PC-3 (cell line): ENCODE results near the gene MPG. TPM values are rescaled to one million over a fixed set of nuclear protein-coding genes. Genes with fewer than 3 reads are reported as not detected.
"Not testable (repeated sequence)": the region's sequence is repeated elsewhere in the genome, so short reads cannot be mapped to it uniquely, and the experiment has no call there.

Experiments used
- ATAC-seq: fragments of 200-7000 bp; cut with Tn5 transposase; 2 replicates; pipeline ENCODE4 v1.9.1; 2020; ENCODE audit warnings: mild to moderate bottlenecking, moderate library complexity
- BruUV-seq: library from RNA; stranded (reverse); fragments of 400-500 nt; replicated peaks from 2 replicates; lab custom pipeline; 2021; lab: Mats Ljungman, UMichigan
- CTCF ChIA-PET: fragments of 300-600 bp; sonication (Branson Sonifier 250); formaldehyde crosslinking; loops from one replicate; lab custom pipeline; 2022; ENCODE audit warnings: antibody characterized with exemption; lab: Charles Lee
- POLR2A ChIA-PET: fragments of 300-600 bp; sonication (Branson Sonifier 250); formaldehyde crosslinking; loops from one replicate; lab custom pipeline; 2022; ENCODE audit warnings: antibody characterized with exemption; ENCODE audit not compliant: unreplicated experiment; lab: Charles Lee
- DNase-seq: peaks from one replicate; pipeline ENCODE4 v3.0.0-alpha.2; 2015
- H2AFZ ChIP-seq: fragments of 300-600 bp; sonication (generic); 2 replicates; pipeline ENCODE4 v1.6.0; 2016; ENCODE audit warnings: antibody characterized with exemption, low read length
- H3F3A ChIP-seq: fragments of 300-600 bp; sonication (generic); one replicate; pipeline ENCODE4 v1.6.0; 2017; ENCODE audit warnings: antibody characterized with exemption, low read length, control low read depth, mild to moderate bottlenecking; ENCODE audit not compliant: unreplicated experiment
- H3K27ac ChIP-seq: fragments of 300-600 bp; sonication (generic); 2 replicates; pipeline ENCODE4 v1.5.1; 2016; ENCODE audit warnings: mild to moderate bottlenecking, low read length
- H3K27me3 ChIP-seq: fragments of 300-600 bp; sonication (generic); 2 replicates; pipeline ENCODE4 v1.6.1; 2016; ENCODE audit warnings: low read length, mixed read lengths
- H3K36me3 ChIP-seq: fragments of 300-600 bp; sonication (generic); 2 replicates; pipeline ENCODE4 v1.6.1; 2016; ENCODE audit warnings: low read depth, mixed run types, low read length, mixed read lengths
- H3K4me1 ChIP-seq: fragments of 300-600 bp; sonication (generic); 2 replicates; pipeline ENCODE4 v1.5.1; 2016; ENCODE audit warnings: low read length; ENCODE audit not compliant: insufficient read depth
- H3K4me2 ChIP-seq: fragments of 300-600 bp; sonication (generic); 2 replicates; pipeline ENCODE4 v1.6.0; 2016; ENCODE audit warnings: low read length
- H3K4me3 ChIP-seq: fragments of 300-600 bp; sonication (generic); 2 replicates; pipeline ENCODE4 v1.5.1; 2016; ENCODE audit warnings: mild to moderate bottlenecking, low read length, mixed read lengths
- H3K79me2 ChIP-seq: fragments of 300-600 bp; sonication (generic); 2 replicates; pipeline ENCODE4 v1.6.1; 2017; ENCODE audit warnings: low read length, mixed read lengths
- H3K9ac ChIP-seq: fragments of 300-600 bp; sonication (generic); 2 replicates; pipeline ENCODE4 v1.6.0; 2016; ENCODE audit warnings: mild to moderate bottlenecking, low read length
- H3K9me2 ChIP-seq: fragments of 300-600 bp; sonication (generic); replicated peaks from 2 replicates; pipeline ENCODE4 v1.6.1; 2016; ENCODE audit warnings: mixed run types, low read length, mixed read lengths
- H3K9me3 ChIP-seq: fragments of 300-600 bp; sonication (generic); 2 replicates; pipeline ENCODE4 v1.6.1; 2016; ENCODE audit warnings: low read length, mixed read lengths
- H4K20me1 ChIP-seq: fragments of 300-600 bp; sonication (generic); 2 replicates; pipeline ENCODE4 v1.6.1; 2016; ENCODE audit warnings: low read length, mixed read lengths
- EZH2 ChIP-seq: fragments of 300-600 bp; sonication (generic); IDR thresholded peaks from one replicate; pipeline ENCODE4 v1.6.1; 2017; ENCODE audit warnings: antibody characterized with exemption, mild to moderate bottlenecking, low read length; ENCODE audit not compliant: unreplicated experiment
- EZH2phosphoT487 ChIP-seq: fragments of 300-600 bp; sonication (generic); IDR thresholded peaks from 2 replicates; pipeline ENCODE4 v1.6.1; 2018; ENCODE audit warnings: mild to moderate bottlenecking, antibody characterized with exemption, low read length, borderline replicate concordance
- intact Hi-C: fragments of 100-400 bp; cut with micrococcal nuclease; formaldehyde crosslinking; loops from 2 replicates; pipeline ENCODE4 v1.9.0; 2023
- total RNA-seq: library from RNA; depleted of rRNA; stranded (reverse); fragments of >200 nt; gene quantifications from 2 replicates; pipeline ENCODE4 v1.2.3, GENCODE V29; 2014
- TF ChIP-seq, protein P1 (sequence below): fragments of 300-600 bp; sonication (generic); conservative IDR thresholded peaks from 2 replicates; pipeline ENCODE4 v1.5.1; 2017; ENCODE audit warnings: antibody characterized with exemption, low read depth, mild to moderate bottlenecking, low read length

Gene MPG
- total RNA-seq, 1 experiment from 2014 or later: 147 TPM

DNA sequence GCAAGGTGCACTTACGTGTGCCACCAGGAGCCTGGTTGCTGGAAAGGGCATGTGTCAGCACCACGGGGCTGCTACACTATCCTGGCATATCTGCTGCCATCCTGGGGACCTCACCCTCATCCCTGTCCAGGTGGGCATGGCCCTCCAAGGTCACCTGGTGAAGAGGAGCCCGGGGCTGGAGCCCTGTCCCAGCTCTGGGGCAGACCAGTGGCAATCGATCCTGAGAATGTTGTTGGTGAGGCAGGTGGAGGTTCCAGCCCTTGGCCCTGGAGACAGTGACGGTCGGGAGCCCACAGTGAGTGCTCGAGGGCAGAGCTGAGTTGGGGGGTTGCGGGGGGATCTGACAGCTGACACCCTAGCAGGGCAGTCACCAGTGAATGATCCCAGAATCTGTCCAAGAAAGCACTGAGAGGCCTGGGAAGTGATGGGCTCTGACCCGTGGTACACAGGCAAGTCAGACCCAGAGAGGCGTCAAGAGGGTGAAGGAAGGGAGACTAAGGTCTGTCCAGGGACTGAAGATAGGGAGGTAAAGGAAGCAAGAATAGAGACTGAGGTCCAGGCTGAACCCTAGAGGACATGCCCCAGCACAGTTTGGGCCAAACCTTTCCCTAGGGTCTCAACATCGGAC lies 42.2 kb upstream of the MPG start:
- Histone ChIP-seq H4K20me1 (no peaks in the 10 kb centered on the region), H3K4me1 (peaks cover 5% of the 10 kb centered on the region; the same call in 1 of the 2 replicates), H3K27me3 (no peaks in the 10 kb centered on the region), H2AFZ (no peak overlapping the region), H3K9ac (no peak overlapping the region), H3K4me3 (no peak overlapping the region), H3K9me2 (no peaks in the 10 kb centered on the region), H3F3A (no peaks in the 10 kb centered on the region), H3K27ac (no peak overlapping the region), H3K9me3 (no peaks in the 10 kb centered on the region), H3K79me2 (no peaks in the 10 kb centered on the region), H3K4me2 (no peak overlapping the region), H3K36me3 (no peaks in the 10 kb centered on the region)
- CTCF ChIA-PET: no interaction called here
- ATAC-seq (no peak), DNase-seq (no peak)
- TF ChIP-seq EZH2phosphoT487 (no peak), EZH2 (no peak)
- TF ChIP-seq, protein P1, sequence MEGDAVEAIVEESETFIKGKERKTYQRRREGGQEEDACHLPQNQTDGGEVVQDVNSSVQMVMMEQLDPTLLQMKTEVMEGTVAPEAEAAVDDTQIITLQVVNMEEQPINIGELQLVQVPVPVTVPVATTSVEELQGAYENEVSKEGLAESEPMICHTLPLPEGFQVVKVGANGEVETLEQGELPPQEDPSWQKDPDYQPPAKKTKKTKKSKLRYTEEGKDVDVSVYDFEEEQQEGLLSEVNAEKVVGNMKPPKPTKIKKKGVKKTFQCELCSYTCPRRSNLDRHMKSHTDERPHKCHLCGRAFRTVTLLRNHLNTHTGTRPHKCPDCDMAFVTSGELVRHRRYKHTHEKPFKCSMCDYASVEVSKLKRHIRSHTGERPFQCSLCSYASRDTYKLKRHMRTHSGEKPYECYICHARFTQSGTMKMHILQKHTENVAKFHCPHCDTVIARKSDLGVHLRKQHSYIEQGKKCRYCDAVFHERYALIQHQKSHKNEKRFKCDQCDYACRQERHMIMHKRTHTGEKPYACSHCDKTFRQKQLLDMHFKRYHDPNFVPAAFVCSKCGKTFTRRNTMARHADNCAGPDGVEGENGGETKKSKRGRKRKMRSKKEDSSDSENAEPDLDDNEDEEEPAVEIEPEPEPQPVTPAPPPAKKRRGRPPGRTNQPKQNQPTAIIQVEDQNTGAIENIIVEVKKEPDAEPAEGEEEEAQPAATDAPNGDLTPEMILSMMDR: no peak
- BruUV-seq: no TSS peak
- intact Hi-C loops: no loop called here
- POLR2A ChIA-PET: no interaction called here

DNA sequence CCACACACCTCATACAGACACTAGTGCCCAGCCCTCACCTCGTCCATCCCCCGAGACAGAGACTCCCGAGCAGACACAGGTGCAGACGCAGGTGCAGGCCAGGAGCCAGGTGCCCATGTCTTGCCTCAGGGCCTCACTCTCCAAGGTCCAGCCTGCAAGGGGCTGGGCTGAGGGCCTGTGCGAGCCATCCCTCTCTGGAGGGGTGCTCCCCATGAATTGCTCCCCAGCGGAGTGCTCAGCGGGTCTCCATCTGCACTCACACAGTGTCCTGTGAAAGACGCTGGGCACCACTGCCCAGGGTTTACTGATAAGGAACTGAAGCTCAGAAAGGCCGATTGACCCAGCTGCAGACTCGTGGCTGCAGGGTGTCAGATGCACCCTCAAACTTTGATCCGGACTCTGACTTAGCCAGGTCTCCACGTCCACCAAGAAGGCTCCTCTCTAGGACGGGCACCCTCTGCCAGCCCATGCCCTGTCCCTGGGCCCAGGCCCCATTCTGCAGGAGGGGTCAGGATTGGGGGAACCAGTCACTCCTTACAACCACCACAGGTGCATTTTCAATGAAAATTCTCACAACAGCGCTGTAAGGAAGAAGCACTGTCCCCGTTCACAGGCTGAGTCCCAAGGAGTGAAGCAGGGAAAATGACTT lies 41.6 kb upstream of the MPG start:
- Histone ChIP-seq H3K4me1 (peaks cover 5% of the 10 kb centered on the region; the same call in 1 of the 2 replicates), H3K36me3 (no peaks in the 10 kb centered on the region), H3K9me2 (no peaks in the 10 kb centered on the region), H3K27ac (no peak overlapping the region), H3F3A (no peaks in the 10 kb centered on the region), H4K20me1 (no peaks in the 10 kb centered on the region), H3K79me2 (no peaks in the 10 kb centered on the region), H3K4me2 (no peak overlapping the region), H3K9ac (no peak overlapping the region), H3K4me3 (no peak overlapping the region), H3K9me3 (no peaks in the 10 kb centered on the region), H2AFZ (no peak overlapping the region), H3K27me3 (no peaks in the 10 kb centered on the region)
- intact Hi-C loops: no loop called here
- TF ChIP-seq, protein P1: no peak
- TF ChIP-seq EZH2phosphoT487: no peak
- TF ChIP-seq EZH2: no peak
- ATAC-seq (no peak), DNase-seq (no peak)
- no TSS peak for BruUV-seq
- ChIA-PET CTCF (no interaction called here), POLR2A (no interaction called here)

DNA sequence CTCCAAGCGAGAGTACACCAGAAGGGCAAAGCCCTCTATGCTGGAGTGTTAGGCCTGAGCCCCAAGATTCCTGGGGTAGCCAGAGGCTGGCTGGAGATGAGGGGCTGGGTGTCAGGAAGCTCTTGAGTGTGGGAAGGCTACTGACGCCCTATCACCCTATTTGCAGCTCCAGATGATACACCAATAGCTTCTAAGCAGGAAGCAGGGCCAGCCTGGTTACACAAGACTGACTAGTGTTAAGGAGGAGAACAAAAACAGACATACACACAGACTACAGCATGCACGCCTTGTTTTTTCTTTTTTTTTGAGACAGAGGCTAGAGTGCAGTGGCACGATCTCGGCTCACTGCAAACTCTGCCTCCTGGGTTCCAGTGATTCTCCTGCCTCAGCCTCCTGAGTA lies 40.5 kb upstream of the MPG start:
- Histone ChIP-seq H4K20me1 (no peaks in the 10 kb centered on the region), H3F3A (no peaks in the 10 kb centered on the region), H3K9me2 (no peaks in the 10 kb centered on the region), H3K9me3 (no peaks in the 10 kb centered on the region), H3K4me3 (no peak overlapping the region), H3K36me3 (no peaks in the 10 kb centered on the region; the same call in 1 of the 2 replicates), H3K79me2 (no peaks in the 10 kb centered on the region), H3K27me3 (no peaks in the 10 kb centered on the region), H3K4me1 (peaks cover 5% of the 10 kb centered on the region; the same call in 1 of the 2 replicates), H3K4me2 (no peak overlapping the region), H3K27ac (no peak overlapping the region), H3K9ac (no peak overlapping the region), H2AFZ (no peak overlapping the region)
- no peak for TF ChIP-seq EZH2phosphoT487
- TF ChIP-seq EZH2: no peak
- TF ChIP-seq, protein P1: no peak
- DNase-seq: no peak
- POLR2A ChIA-PET: no interaction called here
- intact Hi-C loops: no loop called here
- CTCF ChIA-PET: no interaction called here
- ATAC-seq: no peak
- BruUV-seq: no TSS peak

DNA sequence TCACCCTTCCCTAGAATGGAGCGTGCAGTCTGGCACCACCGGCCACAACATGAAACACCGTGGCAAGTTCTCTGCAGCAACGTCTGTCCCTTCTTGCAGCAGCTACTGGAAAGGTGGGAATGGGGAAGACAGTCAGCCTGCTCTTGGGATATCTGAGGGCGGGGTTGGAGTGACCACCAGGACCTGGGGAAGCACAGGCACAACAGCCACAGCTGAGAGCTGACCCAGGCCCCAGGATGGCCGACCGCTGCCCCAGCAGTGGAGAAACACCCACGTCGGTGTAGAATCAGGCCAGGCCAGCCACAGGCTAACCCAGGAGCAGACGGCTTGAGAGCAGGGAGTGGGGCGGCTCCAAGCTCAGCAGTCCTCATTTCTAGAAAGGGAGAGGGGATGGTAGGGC lies 39.8 kb upstream of the MPG start:
- H3K9ac ChIP-seq, H3K27me3 ChIP-seq, H3F3A ChIP-seq, H3K4me2 ChIP-seq, H3K9me2 ChIP-seq, H3K79me2 ChIP-seq, H2AFZ ChIP-seq, ATAC-seq, intact Hi-C loops, CTCF ChIA-PET, H3K9me3 ChIP-seq, H3K4me3 ChIP-seq, H4K20me1 ChIP-seq, POLR2A ChIA-PET, H3K27ac ChIP-seq, DNase-seq, BruUV-seq, H3K36me3 ChIP-seq, H3K4me1 ChIP-seq: not testable (repeated sequence)
